LNCaP clone FGC (cell line): Measurements from ENCODE around the gene PLEKHD1.

Experiments used
- DNase-seq: peaks from one replicate; pipeline ENCODE4 v3.0.0-alpha.2; 2011; ENCODE audit warnings: low read depth
- H3K4me3 ChIP-seq: 2 replicates; pipeline ENCODE4 v1.5.1; 2011; ENCODE audit warnings: mild to moderate bottlenecking, low read depth, low read length, control low read depth
- TF ChIP-seq, protein P1 (sequence below): IDR thresholded peaks from 2 replicates; pipeline ENCODE4 v1.5.1; 2012; ENCODE audit warnings: mild to moderate bottlenecking; ENCODE audit not compliant: control insufficient read depth, insufficient read depth; ENCODE audit errors: extremely low read depth

The PLEKHD1 gene

DNA sequence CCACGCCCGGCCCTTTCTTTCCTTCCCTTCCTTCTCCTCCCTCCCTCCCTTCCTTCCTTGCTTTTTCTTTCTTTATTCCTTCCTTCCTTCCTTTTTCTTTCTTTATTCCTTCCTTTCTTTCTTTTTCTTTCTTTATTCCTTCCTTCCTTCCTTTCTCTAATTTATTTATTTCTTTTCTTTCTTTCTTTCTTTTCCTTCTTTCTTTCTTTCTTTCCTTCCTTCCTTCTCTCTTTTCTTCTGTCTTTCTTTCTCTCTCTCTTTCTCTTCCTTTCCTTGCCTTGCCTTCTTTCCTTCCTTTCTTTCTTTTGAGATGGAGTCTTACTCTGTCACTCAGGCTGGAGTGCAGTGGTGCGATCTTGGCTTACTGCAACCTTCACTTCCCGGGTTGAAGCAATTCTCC, 74.2 kb downstream of the PLEKHD1 start:
- TF ChIP-seq, protein P1, sequence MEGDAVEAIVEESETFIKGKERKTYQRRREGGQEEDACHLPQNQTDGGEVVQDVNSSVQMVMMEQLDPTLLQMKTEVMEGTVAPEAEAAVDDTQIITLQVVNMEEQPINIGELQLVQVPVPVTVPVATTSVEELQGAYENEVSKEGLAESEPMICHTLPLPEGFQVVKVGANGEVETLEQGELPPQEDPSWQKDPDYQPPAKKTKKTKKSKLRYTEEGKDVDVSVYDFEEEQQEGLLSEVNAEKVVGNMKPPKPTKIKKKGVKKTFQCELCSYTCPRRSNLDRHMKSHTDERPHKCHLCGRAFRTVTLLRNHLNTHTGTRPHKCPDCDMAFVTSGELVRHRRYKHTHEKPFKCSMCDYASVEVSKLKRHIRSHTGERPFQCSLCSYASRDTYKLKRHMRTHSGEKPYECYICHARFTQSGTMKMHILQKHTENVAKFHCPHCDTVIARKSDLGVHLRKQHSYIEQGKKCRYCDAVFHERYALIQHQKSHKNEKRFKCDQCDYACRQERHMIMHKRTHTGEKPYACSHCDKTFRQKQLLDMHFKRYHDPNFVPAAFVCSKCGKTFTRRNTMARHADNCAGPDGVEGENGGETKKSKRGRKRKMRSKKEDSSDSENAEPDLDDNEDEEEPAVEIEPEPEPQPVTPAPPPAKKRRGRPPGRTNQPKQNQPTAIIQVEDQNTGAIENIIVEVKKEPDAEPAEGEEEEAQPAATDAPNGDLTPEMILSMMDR = no peak
- no peak overlapping the region for H3K4me3 ChIP-seq
- no peak for DNase-seq

DNA sequence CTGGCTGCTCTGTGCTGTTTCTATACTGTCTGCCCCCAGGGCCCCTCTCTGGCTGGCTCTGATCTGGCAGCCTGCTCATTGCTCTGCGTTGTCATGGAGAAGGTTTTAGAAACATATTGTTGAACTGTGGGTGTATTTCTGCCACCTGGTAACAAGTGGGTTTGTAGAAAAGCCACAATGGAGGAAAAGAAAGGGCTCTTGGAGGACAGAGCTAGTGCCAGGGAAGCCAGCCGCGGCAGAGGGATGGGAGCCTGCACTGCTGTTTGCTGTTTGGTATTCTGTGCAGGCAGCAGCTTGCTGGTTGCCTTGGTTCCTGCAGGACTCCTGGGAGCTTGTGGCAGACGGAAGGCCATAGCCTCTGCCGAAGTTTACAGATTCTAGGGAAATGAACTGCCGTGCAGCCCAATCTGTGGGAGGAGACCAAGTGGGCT, 75.1 kb downstream of the PLEKHD1 start:
- DNase-seq = no peak
- H3K4me3 ChIP-seq = no peak overlapping the region
- TF ChIP-seq, protein P1 = no peak

DNA sequence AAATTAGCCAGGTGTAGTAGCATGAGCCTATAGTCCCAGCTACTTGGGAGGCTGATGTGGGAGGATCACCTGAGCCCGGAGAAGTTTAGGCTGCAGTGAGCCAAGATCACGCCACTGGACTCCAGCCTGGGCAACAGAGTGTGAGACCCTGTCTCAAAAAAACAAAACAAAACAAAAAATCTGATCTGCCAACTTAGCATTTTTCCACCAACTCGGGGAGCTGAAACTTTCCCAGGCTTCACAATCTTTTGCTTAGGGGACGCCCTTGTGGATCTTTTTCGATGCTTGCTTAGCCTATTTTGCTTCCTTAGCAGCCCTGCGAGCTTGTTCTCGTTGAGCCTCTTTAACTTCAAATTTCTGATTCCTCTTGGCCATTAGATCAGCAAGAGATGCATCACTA, 76.3 kb downstream of the PLEKHD1 start:
- TF ChIP-seq, protein P1 = no peak
- no peak overlapping the region for H3K4me3 ChIP-seq
- DNase-seq = no peak

DNA sequence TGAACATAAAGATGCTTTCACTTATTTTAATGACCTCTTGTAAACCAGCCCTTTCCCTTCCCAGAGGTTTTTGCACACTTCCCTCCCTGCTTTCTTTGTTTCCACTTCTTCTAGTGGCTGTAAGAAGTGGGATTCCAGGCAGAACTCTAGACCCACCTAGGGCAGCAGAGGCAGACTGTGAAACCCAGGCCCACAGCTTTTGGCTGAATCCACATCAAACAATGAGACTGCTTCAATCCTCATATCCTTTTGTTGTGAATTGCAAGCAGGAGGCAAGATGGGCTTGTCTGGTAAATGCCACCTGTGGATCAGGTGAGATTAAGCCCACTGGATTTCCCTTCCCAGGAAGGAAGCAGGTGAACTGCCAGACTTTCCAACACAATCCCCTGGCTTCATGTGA, 77.4 kb downstream of the PLEKHD1 start:
- DNase-seq = no peak
- TF ChIP-seq, protein P1 = no peak
- H3K4me3 ChIP-seq = no peak overlapping the region

DNA sequence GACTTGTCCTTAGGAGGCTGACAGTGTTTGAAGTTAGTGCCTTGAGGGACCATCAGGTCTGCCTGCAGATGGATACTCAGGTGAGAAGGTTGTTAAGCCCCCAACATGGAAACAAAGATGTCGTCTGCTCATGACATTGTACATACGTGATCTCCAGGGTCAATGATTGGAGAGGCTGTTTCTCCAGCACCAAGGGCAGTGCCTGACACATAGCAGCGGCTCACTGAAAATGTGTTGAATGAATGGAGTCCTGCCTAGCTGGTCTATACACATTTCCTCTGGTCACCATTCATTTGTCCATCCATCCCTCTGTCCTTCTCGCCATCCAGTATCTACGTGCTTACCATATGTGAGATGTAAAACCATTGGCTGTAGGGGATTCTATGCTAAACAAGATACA, 83.0 kb downstream of the PLEKHD1 start:
- no peak for DNase-seq
- TF ChIP-seq, protein P1 = no peak
- H3K4me3 ChIP-seq = no peak overlapping the region

DNA sequence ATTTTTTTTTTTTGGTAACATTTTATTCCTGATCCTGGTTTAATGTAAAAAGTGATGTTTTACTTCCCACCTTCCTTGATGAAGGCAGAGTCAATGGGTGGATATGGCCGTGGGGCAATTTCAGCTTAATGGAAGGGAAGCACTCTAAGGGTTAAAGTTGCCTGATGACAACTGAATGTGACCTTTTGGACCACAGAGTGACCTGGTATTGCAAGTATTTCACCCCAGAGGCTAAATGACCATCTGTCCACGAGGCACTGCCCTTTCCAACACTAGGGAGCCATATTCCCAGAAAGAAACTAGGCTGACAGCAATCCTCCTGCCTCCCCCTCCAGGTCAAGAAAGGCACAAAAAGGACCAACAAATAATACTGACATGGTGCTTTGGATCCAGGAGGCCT, 85.3 kb downstream of the PLEKHD1 start:
- DNase-seq = no peak
- no peak overlapping the region for H3K4me3 ChIP-seq
- TF ChIP-seq, protein P1 = no peak

DNA sequence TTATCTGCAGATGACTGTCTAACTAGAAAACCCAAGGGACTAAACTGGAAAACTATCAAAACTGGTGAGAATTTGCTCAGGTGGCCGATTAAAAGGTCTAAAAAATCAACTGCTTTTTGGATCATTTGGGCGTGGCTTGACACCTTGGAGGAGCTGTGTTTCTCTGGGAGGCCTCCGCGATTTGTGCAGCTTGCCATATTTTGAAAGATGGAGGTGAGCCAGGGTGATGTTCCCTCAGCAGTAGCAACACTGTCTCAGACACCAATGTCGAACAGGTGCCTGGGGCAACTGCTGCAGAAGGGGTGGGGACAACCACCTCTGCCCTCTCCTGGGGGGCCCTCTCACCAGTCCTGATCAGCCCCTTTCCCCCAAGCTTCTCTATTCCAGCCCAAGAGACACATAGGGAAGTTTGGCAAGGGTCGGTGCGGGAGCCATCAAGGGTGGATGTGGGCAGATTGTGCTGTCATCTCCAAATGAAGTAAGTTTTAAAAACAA, 86.4 kb downstream of the PLEKHD1 start:
- TF ChIP-seq, protein P1 = no peak
- no peak overlapping the region for H3K4me3 ChIP-seq
- no peak for DNase-seq
